ENCODE data around the gene UBE2I.
"Not testable (repeated sequence)": the region's sequence is repeated elsewhere in the genome, so short reads cannot be mapped to it uniquely, and the experiment has no call there.

Gene UBE2I

GRCh38 chr16:1314399-1315068 lies 5.1 kb downstream of the UBE2I start:
- no peak for DNase-seq

- no peak for DNase-seq
Measured at GRCh38 chr16:1315081-1316032, 5.9 kb downstream of the UBE2I start.

GRCh38 chr16:1316033-1316405 lies 6.6 kb downstream of the UBE2I start:
- no peak for DNase-seq

- no peak for DNase-seq
Measured at GRCh38 chr16:1317479-1318267, 8.2 kb downstream of the UBE2I start.

GRCh38 chr16:1318268-1318545 lies 8.8 kb downstream of the UBE2I start:
- DNase-seq = no peak

GRCh38 chr16:1319041-1319440 lies 9.6 kb downstream of the UBE2I start:
- DNase-seq = no peak

- DNase-seq = no peak
Measured at GRCh38 chr16:1320097-1320496, 10.7 kb downstream of the UBE2I start.

GRCh38 chr16:1320658-1321240 lies 11.3 kb downstream of the UBE2I start:
- DNase-seq = no peak

GRCh38 chr16:1322407-1322806 lies 13.0 kb downstream of the UBE2I start:
- no peak for DNase-seq

GRCh38 chr16:1323296-1324239 lies 14.1 kb downstream of the UBE2I start:
- DNase-seq = no peak

- no peak for DNase-seq
Measured at GRCh38 chr16:1324286-1324826, 14.9 kb downstream of the UBE2I start.

- no peak for DNase-seq
Measured at GRCh38 chr16:1325261-1325660, 15.8 kb downstream of the UBE2I start.

GRCh38 chr16:1325673-1326371 lies 16.4 kb downstream of the UBE2I start:
- no peak for DNase-seq

- no peak for DNase-seq
Measured at GRCh38 chr16:1326391-1326790, 17.0 kb downstream of the UBE2I start.

- DNase-seq = no peak
Measured at GRCh38 chr16:1326946-1327618, 17.6 kb downstream of the UBE2I start.

- DNase-seq = no peak
Measured at GRCh38 chr16:1327619-1327947, 18.1 kb downstream of the UBE2I start.

GRCh38 chr16:1328136-1328535 lies 18.7 kb downstream of the UBE2I start:
- not testable (repeated sequence) for DNase-seq

- DNase-seq = not testable (repeated sequence)
Measured at GRCh38 chr16:1328961-1329360, 19.5 kb downstream of the UBE2I start.

GRCh38 chr16:1330260-1330914 lies 21.0 kb downstream of the UBE2I start:
- DNase-seq = no peak
